K562 (cell line): ENCODE measurements around the gene ERP44. TPM values are rescaled to one million over a fixed set of nuclear protein-coding genes. Genes with fewer than 3 reads are reported as not detected.

Source experiments
- ATAC-seq: fragments of 200-7000 bp; cut with Tn5 transposase; 3 replicates; pipeline ENCODE4 v1.9.1; 2020; ENCODE audit warnings: moderate library complexity
- BruUV-seq: library from RNA; stranded (reverse); fragments of 400-500 nt; replicated peaks from 2 replicates; lab custom pipeline; 2021; lab: Mats Ljungman, UMichigan
- CTCF ChIA-PET: fragments of 300-600 bp; formaldehyde crosslinking; extraction: SDS; loops from one replicate; lab custom pipeline; 2021; ENCODE audit warnings: low intra/inter-chr PET ratio; lab: Yijun Ruan, JAX
- POLR2A ChIA-PET: fragments of 300-600, 350-650 bp; sonication (Branson Sonifier 250); formaldehyde crosslinking; extraction: SDS; loops from one replicate; lab custom pipeline; 2021; ENCODE audit warnings: antibody characterized with exemption, inconsistent platforms; lab: Yijun Ruan, JAX
- DNase-seq, 4 experiments: peaks; one replicate each; pipeline versions ENCODE4 v3.0.0 to v3.0.0-alpha.2; 2011 to 2018; ENCODE audit warnings: low spot score in 3 of 4, mixed read lengths in 3 of 4; ENCODE audit errors: extremely low read depth in 1 of 4
- FAIRE-seq: peaks from 2 replicates; lab custom pipeline; 2011; peaks lifted over from hg19 to GRCh38; lab: Jason Lieb, UNC
- H2AFZ ChIP-seq: 2 replicates; pipeline ENCODE4 v1.6.0; 2011; ENCODE audit warnings: low read depth, low read length, control low read depth, inconsistent platforms
- H3K27ac ChIP-seq: fragments of 200-600 bp; 3 replicates; pipeline ENCODE4 v1.8.0; 2011; ENCODE audit warnings: low read depth, mild to moderate bottlenecking, control low read depth, inconsistent platforms, low read length, moderate library complexity, mixed read lengths; ENCODE audit errors: extremely low read depth
- H3K27me3 ChIP-seq, 2 experiments: fragments of 300-600 bp in 1 of 2; 2 replicates in 1 of 2; 3 replicates in 1 of 2; pipeline versions ENCODE4 v1.6.0 to v1.8.0; 2011; ENCODE audit warnings: inconsistent platforms in 2 of 2, low read length in 2 of 2, mild to moderate bottlenecking in 1 of 2, mixed read lengths in 1 of 2, moderate library complexity in 1 of 2; ENCODE audit not compliant: control insufficient read depth in 2 of 2, insufficient read depth in 2 of 2
- H3K36me3 ChIP-seq: fragments of 300-600 bp; 3 replicates; pipeline ENCODE4 v1.8.0; 2011; ENCODE audit warnings: mild to moderate bottlenecking, low read length, inconsistent platforms; ENCODE audit not compliant: control insufficient read depth, insufficient read depth
- H3K4me1 ChIP-seq, 2 experiments: fragments of 200-600 bp in 1 of 2; replicated peaks in 1 of 2; 2 replicates in 1 of 2; 3 replicates in 1 of 2; pipeline versions ENCODE4 v1.5.1 to v1.8.0; 2011; ENCODE audit warnings: inconsistent platforms in 2 of 2, low read length in 2 of 2, mild to moderate bottlenecking in 1 of 2, mixed read lengths in 1 of 2, moderate library complexity in 1 of 2; ENCODE audit not compliant: control insufficient read depth in 2 of 2, insufficient read depth in 2 of 2
- H3K4me2 ChIP-seq: 2 replicates; pipeline ENCODE4 v1.6.1; 2011; ENCODE audit warnings: low read length, control low read depth, inconsistent platforms, mixed read lengths; ENCODE audit not compliant: insufficient read depth
- H3K4me3 ChIP-seq: fragments of 200-600 bp; sonication (generic), shearing (Covaris generic); 2 replicates; pipeline ENCODE4 v1.5.1; 2016; ENCODE audit warnings: control low read depth, inconsistent platforms
- H3K79me2 ChIP-seq: fragments of 200-600 bp; 3 replicates; pipeline ENCODE4 v1.8.0; 2011; ENCODE audit warnings: low read length, inconsistent platforms; ENCODE audit not compliant: control insufficient read depth, insufficient read depth
- H3K9ac ChIP-seq, 2 experiments: 2 replicates each; pipeline versions ENCODE4 v1.6.0 to v1.6.1; 2011; ENCODE audit warnings: low read depth in 2 of 2, low read length in 2 of 2, control low read depth in 1 of 2, inconsistent platforms in 1 of 2, mild to moderate bottlenecking in 1 of 2, mixed read lengths in 1 of 2; ENCODE audit not compliant: insufficient read depth in 1 of 2
- H3K9me1 ChIP-seq: one replicate; pipeline ENCODE4 v1.6.0; 2011; ENCODE audit warnings: inconsistent platforms, mild to moderate bottlenecking, low read length, moderate library complexity; ENCODE audit not compliant: control insufficient read depth, insufficient read depth
- H3K9me3 ChIP-seq: replicated peaks from 2 replicates; pipeline ENCODE4 v1.5.1; 2011; ENCODE audit warnings: low read depth, low read length, inconsistent platforms; ENCODE audit not compliant: control insufficient read depth, insufficient read depth
- H4K20me1 ChIP-seq: replicated peaks from 2 replicates; pipeline ENCODE4 v1.6.1; 2011; ENCODE audit warnings: low read length, inconsistent platforms, mixed read lengths; ENCODE audit not compliant: control insufficient read depth, insufficient read depth
- CAMTA2 ChIP-seq: fragments of 250-450 bp; sonication (Bioruptor Pico); conservative IDR thresholded peaks from 2 replicates; pipeline ENCODE4 v1.5.1; 2022
- CBFA2T3 ChIP-seq: fragments of 450-650 bp; IDR thresholded peaks from 2 replicates; pipeline ENCODE4 v1.6.1; 2017
- CXXC5 ChIP-seq: fragments of 250-450 bp; sonication (Bioruptor Pico); IDR thresholded peaks from 2 replicates; pipeline ENCODE4 v1.8.0; 2022; ENCODE audit warnings: inconsistent platforms, mild to moderate bottlenecking, moderate library complexity
- DMBX1 ChIP-seq: fragments of 250-450 bp; sonication (Bioruptor Pico); IDR thresholded peaks from 2 replicates; pipeline ENCODE4 v1.8.0; 2022; ENCODE audit warnings: inconsistent platforms, mild to moderate bottlenecking, moderate library complexity, borderline replicate concordance
- MTA2 ChIP-seq: fragments of 450-650 bp; IDR thresholded peaks from 2 replicates; pipeline ENCODE4 v1.6.1; 2016; ENCODE audit warnings: low read depth
- NBN ChIP-seq: fragments of 450-650 bp; IDR thresholded peaks from 2 replicates; pipeline ENCODE4 v1.6.1; 2016; ENCODE audit warnings: low read depth, mild to moderate bottlenecking
- TEAD4 ChIP-seq, 2 experiments: sonication (generic) in 1 of 2; formaldehyde crosslinking in 1 of 2; IDR thresholded peaks; 2 replicates each; pipeline versions ENCODE4 v1.6.1 to v1.8.0; 2012 to 2022; ENCODE audit warnings: borderline replicate concordance in 1 of 2, inconsistent platforms in 1 of 2, low read length in 1 of 2, mild to moderate bottlenecking in 1 of 2, missing genetic modification reagents in 1 of 2
- WHSC1 ChIP-seq: IDR thresholded peaks from one replicate; pipeline ENCODE4 v1.6.1; 2012; ENCODE audit warnings: low read length, control low read depth, inconsistent platforms
- ZNF282 ChIP-seq: sonication (generic); formaldehyde crosslinking; IDR thresholded peaks from 2 replicates; pipeline ENCODE4 v1.8.1; 2023; ENCODE audit warnings: missing genetic modification reagents
- WGBS: fragments of 100-300 bp; shearing (Covaris generic); methylation state at CpG from one replicate; pipeline ENCODE4 v1.1.6; 2016; ENCODE audit warnings: low coverage, mixed read lengths; ENCODE audit not compliant: insufficient coverage; ENCODE audit errors: missing lambda C conversion rate; 5-methylcytosine and 5-hydroxymethylcytosine counted together
- in situ Hi-C: fragments of 300-500 bp; cut with MboI; formaldehyde crosslinking; loops from 4 replicates; pipeline ENCODE4 v1.15.0; 2018; ENCODE audit warnings: inconsistent platforms, mixed read lengths
- intact Hi-C: fragments of 100-400 bp; cut with micrococcal nuclease; formaldehyde crosslinking; loops from 2 replicates; pipeline ENCODE4 v1.14.2; 2022
- polyA plus RNA-seq, 8 experiments: library from polyadenylated mRNA; depleted of rRNA in 4 of 8; stranded (reverse) in 5 of 8; unstranded in 3 of 8; fragments of >200 nt; fragmentation: Nextera tagmentation in 2 of 8; fragmentation: Illumina TruSeq in 1 of 8; extraction: Ambion mirVana in 2 of 8; extraction: Trizol in 1 of 8; gene quantifications; 2 replicates each; pipeline versions ENCODE4 v1.2.1 to v1.2.3, GENCODE V29; 2011 to 2014; ENCODE audit warnings: inconsistent platforms in 1 of 8, missing spikeins in 1 of 8
- total RNA-seq, 7 experiments: library from RNA; depleted of rRNA in 6 of 7; stranded (reverse); fragments of >200 nt in 6 of 7; fragmentation: Illumina TruSeq in 2 of 7; extraction: Trizol in 2 of 7; gene quantifications; 2 replicates each; pipeline versions ENCODE4 v1.2.1 to v1.2.3, GENCODE V29; 2011 to 2021; ENCODE audit warnings: low replicate concordance in 1 of 7
- TF ChIP-seq, protein P1 (sequence below): fragments of 450-650 bp; IDR thresholded peaks from 2 replicates; pipeline ENCODE4 v1.6.1; 2016
- TF ChIP-seq, protein P2 (sequence below): fragments of 450-650 bp; formaldehyde crosslinking; IDR thresholded peaks from 2 replicates; pipeline ENCODE4 v1.4.0; 2020; ENCODE audit warnings: mild to moderate bottlenecking, moderate library complexity
- TF ChIP-seq, protein P3 (sequence below): sonication (generic); IDR thresholded peaks from 2 replicates; pipeline ENCODE4 v1.6.1; 2016

The ERP44 gene
- total and polyA plus RNA-seq, 9 of the 15 experiments (the other 6 are each of a cell fraction or from before 2014, with no cell fraction given), result 9.2 to 23.4 (median 13.6) TPM

DNA sequence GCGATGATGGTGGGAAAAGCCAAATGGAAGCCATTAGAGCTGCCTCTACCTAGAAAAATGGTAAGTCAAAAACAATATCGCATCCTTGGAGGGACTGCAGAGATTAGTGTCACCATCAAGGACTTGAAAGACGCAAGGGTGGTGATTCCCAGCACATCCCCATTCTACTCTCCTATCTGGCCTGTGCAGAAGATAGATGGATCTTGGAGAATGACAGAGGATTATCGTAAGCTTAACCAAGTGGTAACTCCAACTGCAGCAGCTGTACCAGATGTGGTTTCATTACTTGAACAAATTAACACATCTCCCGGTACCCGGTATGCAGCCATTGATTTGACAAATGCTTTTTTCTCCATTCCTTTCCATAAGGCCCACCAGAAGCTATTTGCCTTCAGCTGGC lies 23.8 kb downstream of the ERP44 start (continued):
- TF ChIP-seq CXXC5 (CRISPR knock-in tag), result peak; percentile 47
- peak; percentile 43; the same call in 1 of the 2 replicates for TF ChIP-seq MTA2
- TF ChIP-seq NBN, result no peak
- TF ChIP-seq CBFA2T3, result peak; percentile 65
- TF ChIP-seq, protein P1, sequence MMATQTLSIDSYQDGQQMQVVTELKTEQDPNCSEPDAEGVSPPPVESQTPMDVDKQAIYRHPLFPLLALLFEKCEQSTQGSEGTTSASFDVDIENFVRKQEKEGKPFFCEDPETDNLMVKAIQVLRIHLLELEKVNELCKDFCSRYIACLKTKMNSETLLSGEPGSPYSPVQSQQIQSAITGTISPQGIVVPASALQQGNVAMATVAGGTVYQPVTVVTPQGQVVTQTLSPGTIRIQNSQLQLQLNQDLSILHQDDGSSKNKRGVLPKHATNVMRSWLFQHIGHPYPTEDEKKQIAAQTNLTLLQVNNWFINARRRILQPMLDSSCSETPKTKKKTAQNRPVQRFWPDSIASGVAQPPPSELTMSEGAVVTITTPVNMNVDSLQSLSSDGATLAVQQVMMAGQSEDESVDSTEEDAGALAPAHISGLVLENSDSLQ, result 0 out of 2 replicates have a peak, but pooled peaks have one; percentile 20
- TF ChIP-seq TEAD4 (IDR thresholded peaks at IDR 0.05; ENCODE audit: low read length), result 0 out of 2 replicates have a peak, but pooled peaks have one; percentile 37
- TF ChIP-seq TEAD4 (CRISPR knock-in tag; IDR thresholded peaks at IDR 0.05; ENCODE audit: borderline replicate concordance), result no peak
- peak; percentile 26; the same call in 1 of the 2 replicates for TF ChIP-seq DMBX1

DNA sequence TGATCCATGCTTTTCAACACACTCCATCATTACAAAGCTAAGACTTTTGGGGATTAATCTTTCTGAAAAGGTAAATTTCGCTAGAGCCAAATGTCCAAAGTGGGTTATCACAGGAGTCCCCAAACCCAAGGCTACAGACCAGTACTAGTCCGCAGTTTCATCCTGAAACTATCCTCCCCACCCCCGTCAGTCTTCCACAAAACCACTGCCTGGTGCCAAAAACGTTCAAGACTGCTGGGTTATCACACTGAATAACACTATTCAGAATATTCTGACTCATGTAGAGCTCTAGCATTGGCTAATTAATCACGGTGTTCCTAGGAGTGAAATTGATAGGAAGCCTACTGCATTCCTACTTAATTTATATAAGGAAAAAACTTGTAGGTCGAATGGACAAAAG lies 24.7 kb downstream of the ERP44 start:
- Histone ChIP-seq H4K20me1 (no peaks in the 10 kb centered on the region), H3K4me3 (no peak overlapping the region), H3K9me1 (no peaks in the 10 kb centered on the region), H3K27me3 (no peaks in the 10 kb centered on the region), H3K9ac (no peak overlapping the region), H3K27ac (no peak overlapping the region), H3K36me3 (0 out of 3 replicates have a peak, but pooled peaks cover 2% of the 10 kb centered on the region), H3K79me2 (peaks cover 91% of the 10 kb centered on the region), H2AFZ (no peak overlapping the region), H3K4me2 (peak overlapping the region; percentile 2; the same call in 1 of the 2 replicates), H3K9me3 (no peaks in the 10 kb centered on the region), H3K4me1 (peaks cover 20 to 52% of the 10 kb centered on the region in 2 experiments; a peak in 4 of 5 replicates)
- FAIRE-seq (peak; percentile 40), ATAC-seq (peak; percentile 57), DNase-seq (peak in 2 of 4 experiments; percentile 26 to 49)
- no TSS peak for BruUV-seq
- no peak for TF ChIP-seq CAMTA2 (CRISPR knock-in tag)
- TF ChIP-seq, protein P2, sequence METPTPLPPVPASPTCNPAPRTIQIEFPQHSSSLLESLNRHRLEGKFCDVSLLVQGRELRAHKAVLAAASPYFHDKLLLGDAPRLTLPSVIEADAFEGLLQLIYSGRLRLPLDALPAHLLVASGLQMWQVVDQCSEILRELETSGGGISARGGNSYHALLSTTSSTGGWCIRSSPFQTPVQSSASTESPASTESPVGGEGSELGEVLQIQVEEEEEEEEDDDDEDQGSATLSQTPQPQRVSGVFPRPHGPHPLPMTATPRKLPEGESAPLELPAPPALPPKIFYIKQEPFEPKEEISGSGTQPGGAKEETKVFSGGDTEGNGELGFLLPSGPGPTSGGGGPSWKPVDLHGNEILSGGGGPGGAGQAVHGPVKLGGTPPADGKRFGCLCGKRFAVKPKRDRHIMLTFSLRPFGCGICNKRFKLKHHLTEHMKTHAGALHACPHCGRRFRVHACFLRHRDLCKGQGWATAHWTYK (CRISPR knock-in tag), result no peak
- TF ChIP-seq, protein P3, sequence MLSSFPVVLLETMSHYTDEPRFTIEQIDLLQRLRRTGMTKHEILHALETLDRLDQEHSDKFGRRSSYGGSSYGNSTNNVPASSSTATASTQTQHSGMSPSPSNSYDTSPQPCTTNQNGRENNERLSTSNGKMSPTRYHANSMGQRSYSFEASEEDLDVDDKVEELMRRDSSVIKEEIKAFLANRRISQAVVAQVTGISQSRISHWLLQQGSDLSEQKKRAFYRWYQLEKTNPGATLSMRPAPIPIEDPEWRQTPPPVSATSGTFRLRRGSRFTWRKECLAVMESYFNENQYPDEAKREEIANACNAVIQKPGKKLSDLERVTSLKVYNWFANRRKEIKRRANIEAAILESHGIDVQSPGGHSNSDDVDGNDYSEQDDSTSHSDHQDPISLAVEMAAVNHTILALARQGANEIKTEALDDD, result peak; percentile 30; the same call in 1 of the 2 replicates
- TF ChIP-seq ZNF282 (CRISPR knock-in tag), result no peak
- TF ChIP-seq WHSC1, result no peak
- in situ Hi-C loops (no loop called here), intact Hi-C loops (loop anchor here (5.0 kb wide), 1 partner anchor 47 kb away; no protein-coding TSS in a partner anchor)
- WGBS, result 18% methylated on average over 6 of the region's 6 CpGs
- ChIA-PET POLR2A (interaction anchor here (0.8 to 1.5 kb wide), 4 partner anchors 8 to 133 kb away, joined by 3 to 6 read pairs (median 3); no protein-coding TSS in a partner anchor), CTCF (no interaction called here)
